Uterus (tissue), 2 donors: Measurements from ENCODE around the gene BCL2L11.

Experiments used
- POLR2A ChIP-seq, 2 donors: fragments of 450-650 bp; IDR thresholded peaks; one replicate each; pipeline ENCODE4 v1.6.1; 2016; ENCODE audit warnings: antibody characterized with exemption in 2 of 2, mild to moderate bottlenecking in 1 of 2, moderate library complexity in 1 of 2
- TF ChIP-seq, protein P1 (sequence below), 4 experiments: fragments of 200-600 bp in 2 of 4; fragments of 450-650 bp in 2 of 4; sonication (generic) in 2 of 4; IDR thresholded peaks; one replicate each; pipeline ENCODE4 v1.5.1; 2016 to 2019; ENCODE audit warnings: antibody characterized with exemption in 4 of 4, mild to moderate bottlenecking in 2 of 4, moderate library complexity in 1 of 4

DNA sequence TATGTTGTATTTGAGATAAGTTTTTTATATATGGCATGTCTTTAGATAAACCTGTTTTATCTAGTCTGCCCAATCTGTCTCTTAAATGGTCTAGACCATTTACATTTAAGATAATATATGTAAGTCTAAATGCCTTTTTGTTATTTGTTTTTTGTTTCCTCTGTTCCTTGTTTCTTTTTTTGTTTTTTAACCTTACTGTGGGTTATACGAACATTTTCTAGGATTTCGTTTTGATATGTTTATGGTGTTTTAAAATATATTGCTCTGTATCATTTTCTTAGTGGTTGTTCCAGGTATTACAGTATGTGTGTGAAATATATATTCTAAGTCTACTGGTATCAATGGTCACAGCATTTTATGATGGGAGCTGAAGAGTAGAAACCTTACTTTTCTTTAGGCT is 13.3 kb downstream of the BCL2L11 start:
- TF ChIP-seq, protein P1, sequence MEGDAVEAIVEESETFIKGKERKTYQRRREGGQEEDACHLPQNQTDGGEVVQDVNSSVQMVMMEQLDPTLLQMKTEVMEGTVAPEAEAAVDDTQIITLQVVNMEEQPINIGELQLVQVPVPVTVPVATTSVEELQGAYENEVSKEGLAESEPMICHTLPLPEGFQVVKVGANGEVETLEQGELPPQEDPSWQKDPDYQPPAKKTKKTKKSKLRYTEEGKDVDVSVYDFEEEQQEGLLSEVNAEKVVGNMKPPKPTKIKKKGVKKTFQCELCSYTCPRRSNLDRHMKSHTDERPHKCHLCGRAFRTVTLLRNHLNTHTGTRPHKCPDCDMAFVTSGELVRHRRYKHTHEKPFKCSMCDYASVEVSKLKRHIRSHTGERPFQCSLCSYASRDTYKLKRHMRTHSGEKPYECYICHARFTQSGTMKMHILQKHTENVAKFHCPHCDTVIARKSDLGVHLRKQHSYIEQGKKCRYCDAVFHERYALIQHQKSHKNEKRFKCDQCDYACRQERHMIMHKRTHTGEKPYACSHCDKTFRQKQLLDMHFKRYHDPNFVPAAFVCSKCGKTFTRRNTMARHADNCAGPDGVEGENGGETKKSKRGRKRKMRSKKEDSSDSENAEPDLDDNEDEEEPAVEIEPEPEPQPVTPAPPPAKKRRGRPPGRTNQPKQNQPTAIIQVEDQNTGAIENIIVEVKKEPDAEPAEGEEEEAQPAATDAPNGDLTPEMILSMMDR (IDR thresholded peaks at IDR 0.05) = no peak
- no peak for TF ChIP-seq POLR2A (IDR thresholded peaks at IDR 0.05)
